NCI-H1694 (cell line): Measurements from ENCODE around the gene WDR31.
A peak's percentile ranks its signal among the peaks of the same experiment; 100 is the strongest.
"Not testable (repeated sequence)": the region's sequence is repeated elsewhere in the genome, so short reads cannot be mapped to it uniquely, and the experiment has no call there.

Experiments used
- DNase-seq: peaks from one replicate; lab custom pipeline; 2025; lab: John Stamatoyannopoulos, UW

Gene WDR31

DNA sequence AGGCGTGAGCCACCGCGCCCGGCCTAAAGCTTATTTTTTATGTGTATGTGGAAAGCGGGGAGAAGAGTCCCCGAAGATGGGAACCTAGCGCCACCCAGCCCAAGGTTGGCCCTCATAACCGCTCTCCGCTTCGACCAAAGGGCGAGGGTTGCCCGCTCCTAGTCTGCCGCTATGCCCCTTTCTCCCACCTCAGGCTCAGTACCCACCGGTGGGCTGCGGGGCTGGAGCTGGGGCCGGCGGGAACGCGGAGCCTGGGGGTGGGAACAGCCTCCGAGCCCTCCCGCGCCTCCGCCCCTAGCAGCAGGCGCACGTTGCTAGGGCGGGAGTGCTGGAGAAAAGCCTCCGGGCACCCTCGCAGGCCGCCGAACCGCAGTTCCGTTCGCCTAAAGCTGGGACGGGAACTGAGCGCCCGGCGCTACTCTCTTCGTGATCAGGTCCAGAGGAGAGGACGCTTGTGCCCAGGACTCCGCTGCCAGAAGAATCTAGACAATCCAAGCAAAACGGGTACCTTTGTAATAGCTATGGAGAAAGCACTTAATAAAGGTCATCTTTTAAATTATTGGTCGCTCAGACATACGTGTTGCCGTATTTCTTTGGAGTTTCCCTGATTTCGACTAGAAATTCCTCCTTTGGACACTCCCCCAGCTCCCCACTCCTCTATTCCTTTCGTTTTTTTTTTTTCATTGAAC is at the start of gene WDR31:
Gene WDR31, minus strand, starts transcription at position 265 of the 689 bp plus-strand sequence. CDS start 8,253 bp downstream, outside the sequence.
- DNase-seq: peak; percentile 69

- no peak for DNase-seq
Measured at GRCh38 chr9:113389451-113389850, 49.4 kb upstream of the WDR31 start.

DNA sequence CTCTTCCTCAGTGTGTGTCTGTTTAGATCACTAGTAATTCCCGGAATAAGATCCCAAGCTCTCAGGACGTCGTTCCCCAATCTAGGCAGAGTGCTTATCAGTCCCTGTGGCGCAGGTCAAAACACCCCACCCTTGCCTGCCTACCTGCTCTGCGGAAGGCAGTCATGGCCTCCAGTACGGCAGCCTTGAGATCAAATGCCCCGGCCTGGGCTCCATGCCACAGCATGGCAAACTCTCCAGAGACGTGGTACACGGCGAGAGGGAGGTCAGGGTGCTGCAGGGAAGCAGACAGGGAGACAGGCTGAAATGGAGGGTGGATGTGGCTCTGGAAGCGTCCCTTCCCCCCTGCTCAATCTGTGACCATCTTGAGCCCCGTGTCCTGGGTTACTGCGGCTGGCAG is 48.8 kb upstream of the WDR31 start:
- DNase-seq: no peak

GRCh38 chr9:113387560-113388230 is 47.6 kb upstream of the WDR31 start:
- no peak for DNase-seq

GRCh38 chr9:113386571-113387393 is 46.7 kb upstream of the WDR31 start:
- no peak for DNase-seq

DNA sequence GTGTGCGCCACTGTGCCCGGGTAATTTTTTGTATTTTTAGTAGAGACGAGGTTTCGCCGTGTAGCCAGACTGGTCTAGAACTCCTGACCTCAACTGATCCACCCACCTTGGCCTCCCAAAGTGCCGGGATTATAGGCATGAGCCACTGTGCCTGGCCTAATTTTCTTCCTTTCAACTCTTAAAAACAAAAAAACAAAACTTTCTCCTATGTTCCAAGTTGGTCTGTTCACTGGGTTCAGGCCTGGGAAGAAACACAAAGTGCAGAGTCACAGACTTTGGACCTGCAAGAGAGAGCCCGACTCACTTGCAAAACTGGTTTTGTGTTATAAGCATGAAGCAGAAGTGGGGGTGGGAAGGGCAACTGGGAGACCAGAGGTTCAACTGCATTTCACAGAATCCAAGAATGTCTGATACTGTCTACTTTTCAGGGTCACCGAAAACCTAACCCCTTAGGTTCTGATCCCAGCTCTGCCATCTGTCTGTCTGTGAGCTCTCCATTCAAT is 41.9 kb upstream of the WDR31 start:
- DNase-seq: no peak

- DNase-seq: not testable (repeated sequence)
Measured at GRCh38 chr9:113381441-113381840, 41.4 kb upstream of the WDR31 start.

DNA sequence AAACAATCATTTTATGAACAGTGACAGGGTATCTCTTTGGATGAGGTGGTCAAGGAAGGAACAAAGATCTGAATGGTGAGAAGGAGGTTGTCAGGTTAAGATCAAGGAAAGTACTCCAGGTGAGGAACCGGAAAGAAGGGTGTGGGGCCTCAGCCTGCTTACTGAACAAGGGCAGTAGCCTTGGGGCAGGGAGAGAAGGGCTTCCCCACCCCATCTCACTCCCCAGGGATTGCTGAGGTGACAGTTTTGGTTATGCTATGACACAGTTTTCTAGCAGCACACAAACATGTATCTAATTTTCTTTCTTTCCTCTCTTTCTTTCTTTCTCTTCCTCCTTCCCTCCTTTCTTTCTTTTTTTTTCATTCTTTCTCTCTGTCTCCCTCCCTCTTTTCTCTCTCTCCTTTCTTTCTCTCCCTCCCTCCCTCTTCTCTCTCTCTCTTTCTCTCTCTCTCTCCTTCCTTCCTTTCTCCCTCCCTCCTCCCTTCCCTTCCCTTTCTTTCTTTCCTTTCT is 40.8 kb upstream of the WDR31 start:
- no peak for DNase-seq

- DNase-seq: not testable (repeated sequence)
Measured at GRCh38 chr9:113379829-113380210, 39.7 kb upstream of the WDR31 start.

GRCh38 chr9:113379094-113379828 is 39.2 kb upstream of the WDR31 start:
- DNase-seq: not testable (repeated sequence)

DNA sequence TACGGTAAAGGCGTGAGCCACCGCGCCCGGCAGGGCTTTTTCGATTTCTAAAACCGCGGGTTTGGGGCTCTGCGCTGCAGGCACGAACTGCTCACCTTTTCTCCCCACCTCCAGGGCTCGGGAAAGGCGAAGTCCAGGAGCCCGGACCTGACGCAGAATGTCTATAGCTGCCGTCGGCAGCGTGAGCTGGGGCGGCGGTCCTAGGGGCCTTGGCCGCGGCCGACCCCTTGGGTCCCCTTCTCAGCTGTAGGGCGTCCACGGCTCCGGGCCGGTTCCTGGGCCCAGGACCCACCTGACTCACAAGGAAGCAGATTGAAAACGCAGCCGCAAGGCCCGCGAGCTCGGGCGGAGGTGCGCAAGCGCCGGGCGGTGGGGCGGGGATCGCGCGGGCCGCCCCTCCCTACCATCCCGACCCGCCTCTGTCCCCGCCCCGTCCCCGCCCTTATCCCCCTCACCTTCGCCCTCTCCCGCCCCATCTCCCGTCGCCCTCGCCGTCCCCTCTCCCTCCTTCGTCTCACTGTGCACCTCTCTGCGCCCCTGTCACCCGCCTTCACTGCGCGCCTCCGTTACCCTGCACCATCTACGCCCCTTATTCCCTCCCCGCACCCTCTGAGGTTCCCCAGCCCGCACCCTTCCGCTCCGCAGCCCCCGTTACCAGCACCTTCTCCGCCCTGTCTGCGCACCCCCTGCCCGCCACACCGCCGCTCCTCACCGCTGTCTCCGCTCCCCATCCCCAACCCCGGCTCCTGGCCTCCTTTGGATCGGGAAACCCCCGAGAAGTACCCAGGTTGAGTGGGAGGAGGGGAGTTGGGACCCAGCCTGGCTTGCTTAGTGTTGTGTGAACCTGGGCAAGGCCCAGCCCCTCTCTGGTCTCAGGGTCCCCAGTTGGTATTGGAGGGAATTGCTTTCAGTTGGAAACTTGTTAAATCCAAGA is 36.8 kb upstream of the WDR31 start, which contains the start of gene HDHD3:
Gene HDHD3, minus strand, starts transcription at position 353 of the 934 bp plus-strand sequence. CDS start 2,632 bp downstream, outside the sequence.
- DNase-seq: peak; percentile 40

DNA sequence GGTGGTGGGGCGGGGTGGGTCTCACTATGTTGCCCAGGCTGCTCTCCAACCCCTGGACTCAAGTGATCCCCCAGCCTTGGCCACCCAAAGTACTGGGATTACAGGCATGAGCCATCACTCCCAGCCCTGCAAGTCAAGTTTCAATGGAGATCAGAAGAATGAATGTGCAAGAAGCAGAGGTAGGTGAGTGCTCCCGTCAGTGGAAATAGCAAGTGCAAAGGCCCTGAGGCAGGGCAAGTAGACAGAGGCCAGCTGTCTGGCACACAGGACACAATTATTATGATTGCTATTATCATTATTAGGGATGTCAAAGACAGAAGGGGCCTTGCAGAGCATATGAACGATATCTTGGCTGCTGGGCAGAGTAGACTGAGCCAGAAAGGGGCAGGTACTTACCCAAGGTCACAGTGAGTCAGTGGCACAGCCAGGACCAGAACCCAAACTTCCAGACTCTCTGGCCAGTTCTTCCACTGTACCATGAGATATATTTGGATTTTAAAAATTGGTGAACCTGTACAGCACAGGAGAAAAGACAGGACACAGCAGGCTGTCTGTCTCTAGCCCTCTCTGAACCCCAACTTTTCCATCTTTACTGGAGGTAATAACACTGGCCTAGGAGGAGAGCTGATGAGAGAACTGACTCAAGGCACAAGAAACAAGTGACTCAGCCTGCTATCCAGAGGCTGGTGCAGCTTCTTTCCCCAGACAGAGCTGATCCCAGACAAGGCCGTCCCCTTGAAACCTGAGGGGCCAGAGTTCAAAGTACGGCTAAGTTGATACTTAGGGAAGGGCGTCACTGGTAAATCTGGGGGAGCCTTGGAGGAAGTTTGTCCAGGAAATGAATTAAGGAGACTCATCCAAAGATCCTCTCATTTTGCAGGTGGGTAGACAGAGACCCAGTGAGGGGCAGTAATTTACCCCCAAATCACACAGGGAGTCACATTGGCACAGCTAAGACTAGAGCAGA is 35.3 kb upstream of the WDR31 start:
- no peak for DNase-seq

GRCh38 chr9:113373676-113374392 is 33.8 kb upstream of the WDR31 start:
- DNase-seq: no peak

DNA sequence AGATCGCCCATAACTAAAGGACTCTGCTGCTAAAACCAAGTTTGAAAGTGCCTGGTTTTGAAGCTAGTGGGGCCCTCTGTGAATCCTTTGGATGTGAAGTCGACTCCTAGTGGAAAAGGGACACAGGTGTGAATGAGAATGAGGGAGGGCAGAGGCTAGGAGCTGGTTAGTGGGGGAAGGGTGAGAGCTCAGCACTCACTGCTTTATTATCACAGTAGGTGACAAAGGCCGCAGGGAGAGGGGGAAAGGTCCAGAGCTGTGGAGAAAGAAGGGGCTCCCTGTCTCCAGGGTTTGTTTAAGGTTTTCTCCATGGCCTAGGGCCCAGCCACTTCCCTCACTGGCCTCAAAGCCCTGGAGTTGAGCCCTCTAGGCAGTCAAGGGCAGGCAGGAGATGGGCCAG is 33.2 kb upstream of the WDR31 start:
- DNase-seq: no peak

GRCh38 chr9:113372059-113372458 is 32.0 kb upstream of the WDR31 start:
- no peak for DNase-seq

GRCh38 chr9:113370806-113371325 is 30.8 kb upstream of the WDR31 start:
- DNase-seq: no peak

DNA sequence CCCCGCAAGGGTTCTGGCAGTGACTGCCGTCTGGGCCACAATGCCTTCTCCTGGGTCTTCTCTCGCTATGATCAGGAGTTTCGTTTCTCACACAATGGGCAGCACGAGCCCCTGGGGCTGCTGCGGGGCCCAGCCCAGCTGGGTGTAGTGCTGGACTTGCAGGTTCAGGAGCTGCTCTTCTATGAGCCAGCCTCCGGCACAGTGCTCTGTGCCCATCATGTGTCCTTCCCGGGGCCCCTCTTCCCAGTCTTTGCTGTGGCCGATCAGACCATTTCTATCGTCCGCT is 29.7 kb upstream of the WDR31 start:
- no peak for DNase-seq
